GM23338 (cell line): ENCODE results near the gene PCLO. TPM values are rescaled to one million over a fixed set of nuclear protein-coding genes. Genes with fewer than 3 reads are reported as not detected.

Experiments used
- ATAC-seq: fragments of 200-7000 bp; cut with Tn5 transposase; 3 replicates; pipeline ENCODE4 v1.9.1; 2020
- DNase-seq: peaks from one replicate; pipeline ENCODE4 v3.0.0-alpha.2; 2015; ENCODE audit warnings: low spot score
- H2AFZ ChIP-seq: fragments of 200-600 bp; sonication (generic); 2 replicates; pipeline ENCODE4 v1.8.0; 2016; ENCODE audit warnings: antibody characterized with exemption, mild to moderate bottlenecking, moderate library complexity
- H3F3A ChIP-seq: fragments of 200-600 bp; sonication (generic); replicated peaks from 2 replicates; pipeline ENCODE4 v1.8.0; 2017; ENCODE audit warnings: antibody characterized with exemption, mixed run types, low read depth
- H3K27ac ChIP-seq: fragments of 200-600 bp; sonication (generic); 2 replicates; pipeline ENCODE4 v1.6.1; 2016; ENCODE audit warnings: low read depth
- H3K27me3 ChIP-seq: fragments of 200-600 bp; sonication (generic); 2 replicates; pipeline ENCODE4 v1.8.0; 2016; ENCODE audit warnings: mild to moderate bottlenecking, mixed run types, moderate library complexity; ENCODE audit not compliant: insufficient read depth
- H3K36me3 ChIP-seq: fragments of 200-600 bp; sonication (generic); 2 replicates; pipeline ENCODE4 v1.8.0; 2016; ENCODE audit warnings: mild to moderate bottlenecking; ENCODE audit not compliant: insufficient read depth
- H3K4me1 ChIP-seq: fragments of 200-600 bp; sonication (generic); 2 replicates; pipeline ENCODE4 v1.8.0; 2016; ENCODE audit warnings: mild to moderate bottlenecking, moderate library complexity; ENCODE audit not compliant: insufficient read depth
- H3K4me2 ChIP-seq: fragments of 200-600 bp; sonication (generic); 2 replicates; pipeline ENCODE4 v1.7.1; 2017; ENCODE audit warnings: mixed run types
- H3K4me3 ChIP-seq: fragments of 200-600 bp; sonication (generic); 2 replicates; pipeline ENCODE4 v1.6.1; 2016; ENCODE audit warnings: mixed run types
- H3K79me2 ChIP-seq: fragments of 200-600 bp; sonication (generic); replicated peaks from 2 replicates; pipeline ENCODE4 v1.8.0; 2017; ENCODE audit warnings: mild to moderate bottlenecking; ENCODE audit not compliant: insufficient read depth
- H3K9me2 ChIP-seq: fragments of 200-600 bp; sonication (generic); 2 replicates; pipeline ENCODE4 v1.8.0; 2017; ENCODE audit not compliant: insufficient read depth
- H4K20me1 ChIP-seq: fragments of 200-600 bp; sonication (generic); replicated peaks from 2 replicates; pipeline ENCODE4 v1.8.0; 2017; ENCODE audit warnings: mild to moderate bottlenecking; ENCODE audit not compliant: insufficient read depth
- H3K27ac Mint-ChIP-seq: 2 replicates; pipeline ENCODE4 v1.8.0; 2020; ENCODE audit warnings: inconsistent platforms, mild to moderate bottlenecking, moderate library complexity, mixed read lengths
- H3K27me3 Mint-ChIP-seq: 3 replicates; pipeline ENCODE4 v1.8.0; 2022; ENCODE audit warnings: low read depth, mild to moderate bottlenecking, moderate library complexity, mixed read lengths, inconsistent platforms; ENCODE audit not compliant: insufficient read depth, poor library complexity
- H3K36me3 Mint-ChIP-seq: 3 replicates; pipeline ENCODE4 v1.8.0; 2021; ENCODE audit warnings: low read depth, mild to moderate bottlenecking, inconsistent platforms, moderate library complexity, mixed read lengths
- H3K4me1 Mint-ChIP-seq: 3 replicates; pipeline ENCODE4 v1.8.0; 2020; ENCODE audit warnings: mild to moderate bottlenecking, inconsistent platforms, mixed read lengths
- H3K4me3 Mint-ChIP-seq: 3 replicates; pipeline ENCODE4 v1.8.0; 2021; ENCODE audit warnings: moderate library complexity, mild to moderate bottlenecking, inconsistent platforms, mixed read lengths
- H3K9me3 Mint-ChIP-seq: 3 replicates; pipeline ENCODE4 v1.8.0; 2020; ENCODE audit warnings: moderate library complexity, mild to moderate bottlenecking, inconsistent platforms, mixed read lengths
- CREB1 ChIP-seq: fragments of 250-450 bp; sonication (Bioruptor Pico); IDR thresholded peaks from 2 replicates; pipeline ENCODE4 v1.5.0; 2020; ENCODE audit warnings: low read depth, mild to moderate bottlenecking, moderate library complexity
- CTCF ChIP-seq, 2 experiments: fragments of 200-600 bp in 1 of 2; sonication (generic) in 1 of 2; conservative IDR thresholded peaks; 2 replicates each; pipeline versions ENCODE4 v1.5.1 to v1.6.1; 2016 to 2017; ENCODE audit warnings: antibody characterized with exemption in 2 of 2, low read depth in 2 of 2, mild to moderate bottlenecking in 2 of 2, moderate library complexity in 1 of 2
- ETS1 ChIP-seq: IDR thresholded peaks from 2 replicates; pipeline ENCODE4 v1.6.1; 2016; ENCODE audit warnings: antibody characterized with exemption
- EZH2 ChIP-seq: fragments of 200-600 bp; sonication (generic); IDR thresholded peaks from one replicate; pipeline ENCODE4 v1.8.0; 2017; ENCODE audit warnings: antibody characterized with exemption, mild to moderate bottlenecking, low read depth; ENCODE audit not compliant: unreplicated experiment
- JUNB ChIP-seq: IDR thresholded peaks from one replicate; pipeline ENCODE4 v1.6.1; 2016; ENCODE audit warnings: antibody characterized with exemption; ENCODE audit not compliant: unreplicated experiment
- NANOG ChIP-seq: IDR thresholded peaks from 2 replicates; pipeline ENCODE4 v1.6.1; 2016; ENCODE audit warnings: antibody characterized with exemption, borderline replicate concordance
- STAT1 ChIP-seq: IDR thresholded peaks from one replicate; pipeline ENCODE4 v1.6.1; 2016; ENCODE audit warnings: antibody characterized with exemption; ENCODE audit not compliant: unreplicated experiment
- ZNF331 ChIP-seq: fragments of 250-450 bp; sonication (Bioruptor Pico); IDR thresholded peaks from 2 replicates; pipeline ENCODE4 v1.5.0; 2020; ENCODE audit warnings: low read depth, mild to moderate bottlenecking, moderate library complexity
- polyA plus RNA-seq: library from polyadenylated mRNA; unstranded; fragments of >200 nt; fragmentation: Nextera tagmentation; extraction: Ambion mirVana; gene quantifications from 2 replicates; pipeline ENCODE4 v1.2.1, GENCODE V29; 2016
- total RNA-seq: library from RNA; depleted of rRNA; stranded (reverse); fragments of >200 nt; shearing (Covaris generic); gene quantifications from 2 replicates; pipeline ENCODE4 v1.2.3, GENCODE V29; 2014
- TF ChIP-seq, protein P1 (sequence below): fragments of 250-450 bp; sonication (Bioruptor Pico); IDR thresholded peaks from 2 replicates; pipeline ENCODE4 v1.5.0; 2020; ENCODE audit warnings: mild to moderate bottlenecking, moderate library complexity

PCLO gene
- total and polyA plus RNA-seq, 2 experiments from 2014 or later = 7.4 to 9.1 TPM

- no peak overlapping the region for H3K4me2 ChIP-seq
- H2AFZ ChIP-seq = no peak overlapping the region
- H3K36me3 Mint-ChIP-seq = no peaks in the 10 kb centered on the region
- ATAC-seq (no peak), DNase-seq (no peak)
- H3K4me3 Mint-ChIP-seq = no peak overlapping the region
- no peak overlapping the region for H3K27ac ChIP-seq
- H3K4me1 Mint-ChIP-seq = no peaks in the 10 kb centered on the region
- no peaks in the 10 kb centered on the region for H3K4me1 ChIP-seq
- no peak overlapping the region; the same call in 1 of the 2 replicates for H3K27ac Mint-ChIP-seq
- no peaks in the 10 kb centered on the region for H3K36me3 ChIP-seq
- no peaks in the 10 kb centered on the region for H4K20me1 ChIP-seq
- peaks cover 3% of the 10 kb centered on the region for H3K27me3 Mint-ChIP-seq
- H3K4me3 ChIP-seq = no peak overlapping the region
- H3K9me3 Mint-ChIP-seq = no peaks in the 10 kb centered on the region
- H3F3A ChIP-seq = no peaks in the 10 kb centered on the region
- H3K27me3 ChIP-seq = no peaks in the 10 kb centered on the region
- no peaks in the 10 kb centered on the region for H3K9me2 ChIP-seq
- TF ChIP-seq ETS1 (no peak), ZNF331 (CRISPR knock-in tag) (no peak), EZH2 (no peak), STAT1 (no peak)
- H3K79me2 ChIP-seq = no peaks in the 10 kb centered on the region
Measured at GRCh38 chr7:83077328-83077727, 85.4 kb downstream of the PCLO start.

GRCh38 chr7:83072576-83073517 lies 89.8 kb downstream of the PCLO start:
- no peaks in the 10 kb centered on the region for H3K9me2 ChIP-seq
- Mint-ChIP-seq H3K9me3 (no peaks in the 10 kb centered on the region), H3K27me3 (no peaks in the 10 kb centered on the region), H3K4me1 (0 out of 3 replicates have a peak, but pooled peaks cover 3% of the 10 kb centered on the region), H3K4me3 (no peak overlapping the region), H3K36me3 (no peaks in the 10 kb centered on the region), H3K27ac (no peak overlapping the region)
- no peaks in the 10 kb centered on the region for H3K79me2 ChIP-seq
- ATAC-seq (no peak), DNase-seq (no peak)
- peak; percentile 43 to 52; a peak in 3 of 4 replicates for TF ChIP-seq CTCF (conservative IDR thresholded peaks at IDR 0.05; ENCODE audit: low read depth in 2 of 2)
- TF ChIP-seq, protein P1, sequence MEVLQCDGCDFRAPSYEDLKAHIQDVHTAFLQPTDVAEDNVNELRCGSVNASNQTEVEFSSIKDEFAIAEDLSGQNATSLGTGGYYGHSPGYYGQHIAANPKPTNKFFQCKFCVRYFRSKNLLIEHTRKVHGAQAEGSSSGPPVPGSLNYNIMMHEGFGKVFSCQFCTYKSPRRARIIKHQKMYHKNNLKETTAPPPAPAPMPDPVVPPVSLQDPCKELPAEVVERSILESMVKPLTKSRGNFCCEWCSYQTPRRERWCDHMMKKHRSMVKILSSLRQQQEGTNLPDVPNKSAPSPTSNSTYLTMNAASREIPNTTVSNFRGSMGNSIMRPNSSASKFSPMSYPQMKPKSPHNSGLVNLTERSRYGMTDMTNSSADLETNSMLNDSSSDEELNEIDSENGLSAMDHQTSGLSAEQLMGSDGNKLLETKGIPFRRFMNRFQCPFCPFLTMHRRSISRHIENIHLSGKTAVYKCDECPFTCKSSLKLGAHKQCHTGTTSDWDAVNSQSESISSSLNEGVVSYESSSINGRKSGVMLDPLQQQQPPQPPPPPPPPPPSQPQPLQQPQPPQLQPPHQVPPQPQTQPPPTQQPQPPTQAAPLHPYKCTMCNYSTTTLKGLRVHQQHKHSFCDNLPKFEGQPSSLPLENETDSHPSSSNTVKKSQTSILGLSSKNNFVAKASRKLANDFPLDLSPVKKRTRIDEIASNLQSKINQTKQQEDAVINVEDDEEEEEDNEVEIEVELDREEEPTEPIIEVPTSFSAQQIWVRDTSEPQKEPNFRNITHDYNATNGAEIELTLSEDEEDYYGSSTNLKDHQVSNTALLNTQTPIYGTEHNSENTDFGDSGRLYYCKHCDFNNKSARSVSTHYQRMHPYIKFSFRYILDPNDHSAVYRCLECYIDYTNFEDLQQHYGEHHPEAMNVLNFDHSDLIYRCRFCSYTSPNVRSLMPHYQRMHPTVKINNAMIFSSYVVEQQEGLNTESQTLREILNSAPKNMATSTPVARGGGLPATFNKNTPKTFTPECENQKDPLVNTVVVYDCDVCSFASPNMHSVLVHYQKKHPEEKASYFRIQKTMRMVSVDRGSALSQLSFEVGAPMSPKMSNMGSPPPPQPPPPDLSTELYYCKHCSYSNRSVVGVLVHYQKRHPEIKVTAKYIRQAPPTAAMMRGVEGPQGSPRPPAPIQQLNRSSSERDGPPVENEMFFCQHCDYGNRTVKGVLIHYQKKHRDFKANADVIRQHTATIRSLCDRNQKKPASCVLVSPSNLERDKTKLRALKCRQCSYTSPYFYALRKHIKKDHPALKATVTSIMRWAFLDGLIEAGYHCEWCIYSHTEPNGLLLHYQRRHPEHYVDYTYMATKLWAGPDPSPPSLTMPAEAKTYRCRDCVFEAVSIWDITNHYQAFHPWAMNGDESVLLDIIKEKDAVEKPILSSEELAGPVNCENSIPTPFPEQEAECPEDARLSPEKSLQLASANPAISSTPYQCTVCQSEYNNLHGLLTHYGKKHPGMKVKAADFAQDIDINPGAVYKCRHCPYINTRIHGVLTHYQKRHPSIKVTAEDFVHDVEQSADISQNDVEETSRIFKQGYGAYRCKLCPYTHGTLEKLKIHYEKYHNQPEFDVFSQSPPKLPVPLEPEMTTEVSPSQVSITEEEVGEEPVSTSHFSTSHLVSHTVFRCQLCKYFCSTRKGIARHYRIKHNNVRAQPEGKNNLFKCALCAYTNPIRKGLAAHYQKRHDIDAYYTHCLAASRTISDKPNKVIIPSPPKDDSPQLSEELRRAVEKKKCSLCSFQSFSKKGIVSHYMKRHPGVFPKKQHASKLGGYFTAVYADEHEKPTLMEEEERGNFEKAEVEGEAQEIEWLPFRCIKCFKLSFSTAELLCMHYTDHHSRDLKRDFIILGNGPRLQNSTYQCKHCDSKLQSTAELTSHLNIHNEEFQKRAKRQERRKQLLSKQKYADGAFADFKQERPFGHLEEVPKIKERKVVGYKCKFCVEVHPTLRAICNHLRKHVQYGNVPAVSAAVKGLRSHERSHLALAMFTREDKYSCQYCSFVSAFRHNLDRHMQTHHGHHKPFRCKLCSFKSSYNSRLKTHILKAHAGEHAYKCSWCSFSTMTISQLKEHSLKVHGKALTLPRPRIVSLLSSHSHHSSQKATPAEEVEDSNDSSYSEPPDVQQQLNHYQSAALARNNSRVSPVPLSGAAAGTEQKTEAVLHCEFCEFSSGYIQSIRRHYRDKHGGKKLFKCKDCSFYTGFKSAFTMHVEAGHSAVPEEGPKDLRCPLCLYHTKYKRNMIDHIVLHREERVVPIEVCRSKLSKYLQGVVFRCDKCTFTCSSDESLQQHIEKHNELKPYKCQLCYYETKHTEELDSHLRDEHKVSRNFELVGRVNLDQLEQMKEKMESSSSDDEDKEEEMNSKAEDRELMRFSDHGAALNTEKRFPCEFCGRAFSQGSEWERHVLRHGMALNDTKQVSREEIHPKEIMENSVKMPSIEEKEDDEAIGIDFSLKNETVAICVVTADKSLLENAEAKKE (CRISPR knock-in tag) = no peak
- TF ChIP-seq CREB1 (CRISPR knock-in tag) = no peak
- TF ChIP-seq JUNB = no peak
- no peak for TF ChIP-seq NANOG
- H3K4me1 ChIP-seq = no peaks in the 10 kb centered on the region
- H3K27me3 ChIP-seq = no peaks in the 10 kb centered on the region
- H3K27ac ChIP-seq = no peak overlapping the region
- no peak overlapping the region for H2AFZ ChIP-seq
- H4K20me1 ChIP-seq = no peaks in the 10 kb centered on the region
- H3K4me2 ChIP-seq = no peak overlapping the region
- no peak overlapping the region for H3K4me3 ChIP-seq
- no peaks in the 10 kb centered on the region for H3K36me3 ChIP-seq
- no peaks in the 10 kb centered on the region for H3F3A ChIP-seq
